Measurements from ENCODE around the gene MPV17. TPM values are rescaled to one million over a fixed set of nuclear protein-coding genes. Genes with fewer than 3 reads are reported as not detected.
"Not testable (repeated sequence)": the region's sequence is repeated elsewhere in the genome, so short reads cannot be mapped to it uniquely, and the experiment has no call there.

MPV17 gene
- total RNA-seq, 1 experiment from 2014 or later: 77.4 TPM

DNA sequence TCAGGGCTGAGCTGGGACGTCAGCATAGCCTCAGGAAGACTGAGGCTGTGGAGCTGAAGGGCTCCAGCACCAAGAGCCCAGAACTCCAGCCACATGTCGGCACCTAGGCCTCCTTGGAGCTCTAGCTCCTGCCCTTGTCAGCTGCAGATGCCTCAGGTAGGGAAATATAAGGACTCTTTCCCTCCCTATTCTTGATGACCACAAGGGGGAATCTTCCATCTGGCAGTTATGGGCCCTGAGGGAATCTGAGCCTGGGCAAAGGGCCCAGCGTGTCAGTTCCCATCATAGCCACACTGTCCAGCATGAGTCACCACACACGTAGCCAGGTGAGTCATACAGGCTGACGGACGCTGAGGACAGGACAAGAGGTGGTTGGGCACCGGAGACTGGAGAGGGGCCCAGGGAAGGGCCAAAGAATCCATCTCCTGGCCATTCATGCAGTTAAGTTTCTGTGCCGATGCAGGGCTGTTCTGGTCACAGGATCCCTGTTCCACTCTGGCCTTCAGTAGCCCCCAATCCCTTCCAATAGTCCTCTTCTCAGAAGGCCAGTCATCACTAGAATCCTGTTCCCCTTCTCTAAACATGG lies 1.8 kb downstream of the MPV17 start:
- BruUV-seq (replicated peaks): no TSS peak
- DNase-seq: peak; percentile 90
- H3K4me3 Mint-ChIP-seq (ENCODE audit: low read depth, unreplicated experiment): peak overlapping the region; percentile 91
- CTCF ChIA-PET: interaction anchor here (0.7 to 1.2 kb wide), 3 partner anchors 18 to 36 kb away, joined by 3 to 4 read pairs (median 4); partner anchors contain the start of gene GTF3C2
- H3K27me3 Mint-ChIP-seq (ENCODE audit: unreplicated experiment): no peaks in the 10 kb centered on the region
- H3K9me3 Mint-ChIP-seq (ENCODE audit: low read depth, unreplicated experiment): no peaks in the 10 kb centered on the region
- intact Hi-C loops (cut with micrococcal nuclease; ENCODE audit: unreplicated experiment): loop anchor here (1.0 to 5.0 kb wide), 2 partner anchors 36 to 49 kb away; partner anchors contain the start of genes EIF2B4, GTF3C2 and SNX17
- peak overlapping the region; percentile 96 for H3K27ac Mint-ChIP-seq (ENCODE audit: unreplicated experiment)
- peak; percentile 45 for TF ChIP-seq CTCF (IDR thresholded peaks at IDR 0.05; ENCODE audit: unreplicated experiment)
- H3K4me1 Mint-ChIP-seq (ENCODE audit: low read depth, unreplicated experiment): peaks cover 20% of the 10 kb centered on the region
- peaks cover 40% of the 10 kb centered on the region for H3K36me3 Mint-ChIP-seq (ENCODE audit: insufficient read depth, unreplicated experiment)

GRCh38 chr2:27319839-27320238 lies 3.1 kb downstream of the MPV17 start:
- BruUV-seq (replicated peaks); H3K27me3 Mint-ChIP-seq (ENCODE audit: unreplicated experiment); H3K27ac Mint-ChIP-seq (ENCODE audit: unreplicated experiment); H3K9me3 Mint-ChIP-seq (ENCODE audit: low read depth, unreplicated experiment); DNase-seq; H3K4me3 Mint-ChIP-seq (ENCODE audit: low read depth, unreplicated experiment): not testable (repeated sequence)
- intact Hi-C loops (cut with micrococcal nuclease; ENCODE audit: unreplicated experiment): loop anchor here (5.0 kb wide), 1 partner anchor 37 kb away; the partner anchor contains the start of gene GTF3C2
- Mint-ChIP-seq H3K4me1 (ENCODE audit: low read depth, unreplicated experiment) (peaks cover 20% of the 10 kb centered on the region), H3K36me3 (ENCODE audit: insufficient read depth, unreplicated experiment) (peaks cover 39% of the 10 kb centered on the region)
- CTCF ChIA-PET: interaction anchor here (0.7 kb wide), 1 partner anchor 41 kb away, joined by 3 read pairs; no protein-coding TSS in a partner anchor

GRCh38 chr2:27316655-27317412 lies 6.1 kb downstream of the MPV17 start:
- BruUV-seq (replicated peaks): no TSS peak
- H3K36me3 Mint-ChIP-seq (ENCODE audit: insufficient read depth, unreplicated experiment): peaks cover 12% of the 10 kb centered on the region
- CTCF ChIA-PET: interaction anchor here (1.3 kb wide), 1 partner anchor 14 kb away, joined by 7 read pairs; no protein-coding TSS in a partner anchor
- TF ChIP-seq CTCF (IDR thresholded peaks at IDR 0.05; ENCODE audit: unreplicated experiment): no peak
- DNase-seq: no peak
- peaks cover 12% of the 10 kb centered on the region for H3K4me1 Mint-ChIP-seq (ENCODE audit: low read depth, unreplicated experiment)
- no peaks in the 10 kb centered on the region for H3K9me3 Mint-ChIP-seq (ENCODE audit: low read depth, unreplicated experiment)
- no peak overlapping the region for H3K4me3 Mint-ChIP-seq (ENCODE audit: low read depth, unreplicated experiment)
- H3K27ac Mint-ChIP-seq (ENCODE audit: unreplicated experiment): no peak overlapping the region
- intact Hi-C loops (cut with micrococcal nuclease; ENCODE audit: unreplicated experiment): no loop called here
- H3K27me3 Mint-ChIP-seq (ENCODE audit: unreplicated experiment): no peaks in the 10 kb centered on the region

GRCh38 chr2:27315122-27315521 lies 7.8 kb downstream of the MPV17 start:
- intact Hi-C loops (cut with micrococcal nuclease; ENCODE audit: unreplicated experiment): no loop called here
- no peak for DNase-seq
- H3K9me3 Mint-ChIP-seq (ENCODE audit: low read depth, unreplicated experiment): no peaks in the 10 kb centered on the region
- no peaks in the 10 kb centered on the region for H3K4me1 Mint-ChIP-seq (ENCODE audit: low read depth, unreplicated experiment)
- no TSS peak for BruUV-seq (replicated peaks)
- CTCF ChIA-PET: no interaction called here
- TF ChIP-seq CTCF (IDR thresholded peaks at IDR 0.05; ENCODE audit: unreplicated experiment): no peak
- H3K27ac Mint-ChIP-seq (ENCODE audit: unreplicated experiment): no peak overlapping the region
- H3K27me3 Mint-ChIP-seq (ENCODE audit: unreplicated experiment): no peaks in the 10 kb centered on the region
- H3K4me3 Mint-ChIP-seq (ENCODE audit: low read depth, unreplicated experiment): no peak overlapping the region
- H3K36me3 Mint-ChIP-seq (ENCODE audit: insufficient read depth, unreplicated experiment): peaks cover 5% of the 10 kb centered on the region

All from Calu3 (cell line).